Adrenal gland (tissue), 12 donors: ENCODE data around the gene CACNA1E. TPM values are rescaled to one million over a fixed set of nuclear protein-coding genes. Genes with fewer than 3 reads are reported as not detected.

Experiments
- DNase-seq, 7 donors: peaks; one replicate each; pipeline ENCODE4 v3.0.0-alpha.2; 2019 to 2020
- H3K27ac ChIP-seq, 5 donors: fragments of 200-600 bp; sonication (generic) in 4 of 5; 1 replicate in 3 of 5; 2 replicates in 2 of 5; pipeline versions ENCODE4 v1.5.1 to v1.8.0; 2016 to 2020; ENCODE audit warnings: mild to moderate bottlenecking in 1 of 5
- H3K27me3 ChIP-seq: fragments of 200-600 bp; 2 replicates; pipeline ENCODE4 v1.8.0; 2021
- H3K36me3 ChIP-seq, 2 donors: fragments of 200-600 bp; replicated peaks in 1 of 2; 1 replicate in 1 of 2; 2 replicates in 1 of 2; pipeline versions ENCODE4 v1.5.1 to v1.8.0; 2018 to 2022
- H3K4me1 ChIP-seq, 2 donors: fragments of 200-600 bp; replicated peaks in 1 of 2; 1 replicate in 1 of 2; 2 replicates in 1 of 2; pipeline versions ENCODE4 v1.5.1 to v1.8.0; 2018 to 2021
- H3K4me3 ChIP-seq, 4 donors: fragments of 200-600 bp; sonication (generic) in 3 of 4; one replicate each; pipeline ENCODE4 v1.5.1; 2016 to 2018
- H3K9me3 ChIP-seq, 3 donors: fragments of 200-600 bp; sonication (generic) in 1 of 3; replicated peaks in 1 of 3; 1 replicate in 2 of 3; 2 replicates in 1 of 3; pipeline versions ENCODE4 v1.5.1 to v1.8.0; 2016 to 2021
- CTCF ChIP-seq, 6 experiments: fragments of 450-650 bp in 4 of 6; fragments of 200-600 bp in 2 of 6; sonication (generic) in 1 of 6; IDR thresholded peaks; 1 replicate in 5 of 6; 2 replicates in 1 of 6; pipeline versions ENCODE4 v1.5.1 to v1.8.0; 2016 to 2021; ENCODE audit warnings: antibody characterized with exemption in 6 of 6, mild to moderate bottlenecking in 2 of 6, moderate library complexity in 1 of 6
- POLR2A ChIP-seq, 2 donors: fragments of 450-650 bp; IDR thresholded peaks; one replicate each; pipeline ENCODE4 v1.6.1; 2017; ENCODE audit warnings: antibody characterized with exemption in 2 of 2, mild to moderate bottlenecking in 2 of 2, moderate library complexity in 1 of 2
- WGBS, 4 donors: extraction: QIAGEN DNeasy Blood & Tissue Kit in 2 of 4; methylation state at CpG; one replicate each; pipeline versions ENCODE4 v1.1.5 to v1.1.7; 2013 to 2017; 5-methylcytosine and 5-hydroxymethylcytosine counted together
- intact Hi-C, 2 donors: fragments of 100-400 bp; cut with DNase I; formaldehyde crosslinking; loops; one replicate each; pipeline versions ENCODE4 v1.14.1 to v1.15.0; 2022 to 2023
- polyA plus RNA-seq, 3 donors: library from polyadenylated mRNA; stranded (reverse); fragments of 200-250 nt in 2 of 3; fragments of 350-450 nt in 1 of 3; fragmentation: Illumina TruSeq in 1 of 3; extraction: RNeasy Lipid Tissue Mini Kit (QIAGEN cat#74804) in 1 of 3; gene quantifications; one replicate each; pipeline ENCODE4 v1.2.3, GENCODE V29; 2013 to 2014
- total RNA-seq, 9 donors: library from RNA; depleted of rRNA in 4 of 9; stranded (reverse); fragments of >200 nt in 4 of 9; fragments of 120-200 nt in 1 of 9; fragmentation: NEBNext Ultra II Directional in 1 of 9; extraction: Animal tissue kit (Norgen Biotek cat#: 25700) in 1 of 9; gene quantifications; one replicate each; pipeline versions ENCODE4 v1.1.0 to v1.2.4, GENCODE V29; 2013 to 2023
- donor health status: healthy with polysubstance abuse.
- donor health status: Bipolar disorder and iron deficiency.
- donor health status: DM: yes; HTN: yes; CAD: no.
- donor health status: DM: no; HTN: no; CAD: no.
- donor health status: DM: no; HTN: no; CAD: no.
- donor health status: DM: yes; HTN: yes; CAD: no.

Gene CACNA1E
- total and polyA plus RNA-seq, 12 donors, result 0.08 to 3.2 (median 1.3) TPM; not detected in 3

- Histone ChIP-seq H3K27ac (no peak overlapping the region), H3K9me3 (no peaks in the 10 kb centered on the region), H3K4me1 (no peaks in the 10 kb centered on the region), H3K4me3 (no peak overlapping the region), H3K27me3 (peaks cover 6% of the 10 kb centered on the region), H3K36me3 (no peaks in the 10 kb centered on the region)
- TF ChIP-seq CTCF (IDR thresholded peaks at IDR 0.05) (no peak), POLR2A (IDR thresholded peaks at IDR 0.05) (no peak)
- intact Hi-C loops, result no loop called here
- DNase-seq, result no peak
- 71 to 79% (median 73%) methylated on average over 4 of the region's 4 CpGs for WGBS, 4 donors
Measured at GRCh38 chr1:181493885-181494284, 10.6 kb downstream of the CACNA1E start.

DNA sequence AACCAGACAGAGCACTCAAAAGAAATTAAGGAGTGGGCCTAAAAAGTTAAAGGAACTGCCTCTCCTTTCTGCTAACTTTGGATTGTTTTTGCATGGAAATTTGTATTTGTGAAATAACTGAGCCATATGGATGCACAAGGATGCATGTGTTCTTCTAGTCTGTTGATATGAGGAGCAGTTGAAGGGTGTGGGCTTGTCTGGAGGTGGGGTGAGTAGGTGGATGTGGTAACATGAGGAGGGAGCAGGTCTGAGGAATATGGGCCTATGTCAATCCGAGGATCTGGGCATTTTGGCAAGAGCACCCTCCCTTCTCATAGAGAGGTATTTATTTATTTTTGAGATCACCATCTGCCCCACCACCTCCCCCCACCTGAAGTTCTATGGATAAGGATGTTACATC lies 13.4 kb downstream of the CACNA1E start:
- intact Hi-C loops, result no loop called here
- TF ChIP-seq CTCF (IDR thresholded peaks at IDR 0.05) (no peak), POLR2A (IDR thresholded peaks at IDR 0.05) (no peak)
- Histone ChIP-seq H3K4me1 (no peaks in the 10 kb centered on the region), H3K27ac (no peak overlapping the region), H3K36me3 (no peaks in the 10 kb centered on the region), H3K9me3 (no peaks in the 10 kb centered on the region), H3K27me3 (peaks cover 6% of the 10 kb centered on the region), H3K4me3 (no peak overlapping the region)
- 42 to 56% (median 50%) methylated on average over 1 of the region's 1 CpG for WGBS, 4 donors
- DNase-seq, result no peak

GRCh38 chr1:181497870-181498269 lies 14.6 kb downstream of the CACNA1E start:
- no peaks in the 10 kb centered on the region for H3K36me3 ChIP-seq
- no peak overlapping the region for H3K4me3 ChIP-seq
- H3K9me3 ChIP-seq, result no peaks in the 10 kb centered on the region
- 69 to 84% (median 72%) methylated on average over 6 of the region's 6 CpGs for WGBS, 4 donors
- H3K27ac ChIP-seq, result no peak overlapping the region
- intact Hi-C loops, result no loop called here
- no peak for DNase-seq
- no peaks in the 10 kb centered on the region for H3K27me3 ChIP-seq
- no peak for TF ChIP-seq CTCF (IDR thresholded peaks at IDR 0.05)
- no peaks in the 10 kb centered on the region for H3K4me1 ChIP-seq

DNA sequence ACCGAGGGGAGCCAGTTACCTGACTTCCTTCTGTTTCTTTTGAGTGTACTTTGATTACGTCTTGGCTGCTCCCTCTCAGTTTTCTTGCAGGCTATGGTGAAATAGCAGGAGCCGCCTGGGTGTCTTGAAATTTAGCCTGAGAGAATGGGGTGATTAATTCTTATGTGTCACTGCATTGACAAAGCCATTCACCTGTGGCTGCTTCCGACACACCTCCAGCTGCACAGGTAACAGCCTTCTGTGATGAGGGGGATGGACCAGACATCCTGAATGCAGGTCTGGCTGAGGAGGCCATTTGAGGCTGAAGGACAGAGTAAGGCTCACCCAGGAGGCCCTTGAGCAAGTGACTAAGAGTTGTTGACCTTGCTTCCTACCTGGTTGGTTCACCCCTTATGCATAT lies 16.5 kb downstream of the CACNA1E start:
- no peaks in the 10 kb centered on the region for H3K9me3 ChIP-seq
- H3K27ac ChIP-seq, result no peak overlapping the region
- H3K4me1 ChIP-seq, result peaks cover 0 to 5% of the 10 kb centered on the region in 2 donors
- H3K4me3 ChIP-seq, result no peak overlapping the region
- WGBS, 4 donors, result 72 to 89% (median 88%) methylated on average over 3 to 4 of the region's 4 CpGs
- no peaks in the 10 kb centered on the region for H3K36me3 ChIP-seq
- intact Hi-C loops, result no loop called here
- TF ChIP-seq CTCF (IDR thresholded peaks at IDR 0.05) (no peak), POLR2A (IDR thresholded peaks at IDR 0.05) (no peak)
- no peaks in the 10 kb centered on the region for H3K27me3 ChIP-seq
- no peak for DNase-seq
